Panc1 (cell line): ENCODE results near the gene PTPRZ1. TPM values are rescaled to one million over a fixed set of nuclear protein-coding genes. Genes with fewer than 3 reads are reported as not detected.

Experiments
- ATAC-seq: fragments of 200-7000 bp; cut with Tn5 transposase; 2 replicates; pipeline ENCODE4 v1.9.1; 2020; ENCODE audit warnings: mild to moderate bottlenecking, moderate library complexity
- BruUV-seq: library from RNA; stranded (reverse); fragments of 400-500 nt; replicated peaks from 2 replicates; lab custom pipeline; 2021; lab: Mats Ljungman, UMichigan
- CTCF ChIA-PET: fragments of 300-600 bp; sonication (Branson Sonifier 250); formaldehyde crosslinking; loops from one replicate; lab custom pipeline; 2022; ENCODE audit warnings: antibody characterized with exemption; lab: Charles Lee
- POLR2A ChIA-PET: fragments of 300-600 bp; sonication (Branson Sonifier 250); formaldehyde crosslinking; loops from one replicate; lab custom pipeline; 2022; ENCODE audit warnings: antibody characterized with exemption; lab: Charles Lee
- DNase-seq: peaks from one replicate; pipeline ENCODE4 v3.0.0-alpha.2; 2010; ENCODE audit warnings: low read depth, low spot score
- H3K27ac ChIP-seq: 2 replicates; pipeline ENCODE4 v1.5.1; 2011; ENCODE audit warnings: mild to moderate bottlenecking, low read length, inconsistent platforms
- H3K27me3 ChIP-seq: fragments of 200-500 bp; sonication (Bioruptor generic); 2 replicates; pipeline ENCODE4 v1.6.0; 2014; ENCODE audit warnings: low read length, inconsistent platforms; ENCODE audit not compliant: control insufficient read depth, insufficient read depth
- H3K36me3 ChIP-seq: fragments of 200-500 bp; sonication (Bioruptor generic); 2 replicates; pipeline ENCODE4 v1.5.1; 2014; ENCODE audit warnings: inconsistent platforms, mild to moderate bottlenecking, low read length, moderate library complexity; ENCODE audit not compliant: control insufficient read depth, insufficient read depth
- H3K4me1 ChIP-seq: 2 replicates; pipeline ENCODE4 v1.5.1; 2011; ENCODE audit warnings: inconsistent platforms, mild to moderate bottlenecking, low read length, moderate library complexity; ENCODE audit not compliant: control insufficient read depth, insufficient read depth
- H3K4me3 ChIP-seq, 2 experiments: 2 replicates each; pipeline ENCODE4 v1.5.1; 2011 to 2012; ENCODE audit warnings: low read depth in 2 of 2, low read length in 2 of 2, mild to moderate bottlenecking in 2 of 2, inconsistent platforms in 1 of 2, moderate library complexity in 1 of 2
- H3K9me3 ChIP-seq: fragments of 200-500 bp; sonication (Bioruptor generic); 2 replicates; pipeline ENCODE4 v1.5.1; 2014; ENCODE audit warnings: low read depth, mild to moderate bottlenecking, inconsistent platforms, low read length, moderate library complexity; ENCODE audit not compliant: control insufficient read depth, insufficient read depth
- POLR2AphosphoS5 ChIP-seq: IDR thresholded peaks from 2 replicates; pipeline ENCODE4 v1.6.1; 2012; ENCODE audit warnings: mild to moderate bottlenecking, low read depth, low read length, moderate library complexity
- SIN3A ChIP-seq: IDR thresholded peaks from 2 replicates; pipeline ENCODE4 v1.6.1; 2012; ENCODE audit warnings: low read depth, mild to moderate bottlenecking, low read length, moderate library complexity, borderline replicate concordance; ENCODE audit not compliant: insufficient read depth
- TCF7L2 ChIP-seq: IDR thresholded peaks from 2 replicates; pipeline ENCODE4 v1.6.1; 2011; ENCODE audit warnings: mild to moderate bottlenecking, low read depth, low read length, inconsistent platforms
- in situ Hi-C: cut with HindIII; loops from 2 replicates; pipeline ENCODE4 v1.10.0; 2016; ENCODE audit warnings: low sequenced_read_pairs, low pct_unique_long_range_greater_than_20kb
- intact Hi-C: fragments of 100-400 bp; cut with micrococcal nuclease; formaldehyde crosslinking; loops from one replicate; pipeline ENCODE4 v1.10.0; 2022; ENCODE audit not compliant: unreplicated experiment
- total RNA-seq: library from RNA; stranded (reverse); gene quantifications from one replicate; pipeline ENCODE4 v1.2.1, GENCODE V29; 2021; ENCODE audit not compliant: unreplicated experiment
- TF ChIP-seq, protein P1 (sequence below), 2 experiments: IDR thresholded peaks; 2 replicates each; pipeline ENCODE4 v1.6.1; 2011 to 2012; ENCODE audit warnings: low read depth in 2 of 2, control low read depth in 1 of 2, low read length in 1 of 2, mild to moderate bottlenecking in 1 of 2, moderate library complexity in 1 of 2; ENCODE audit not compliant: insufficient read depth in 1 of 2
- TF ChIP-seq, protein P2 (sequence below): fragments of 450-650 bp; IDR thresholded peaks from 2 replicates; pipeline ENCODE4 v1.5.1; 2017; ENCODE audit warnings: mild to moderate bottlenecking

Gene PTPRZ1
- total RNA-seq, 1 experiment from 2014 or later, result 0.05 TPM

DNA sequence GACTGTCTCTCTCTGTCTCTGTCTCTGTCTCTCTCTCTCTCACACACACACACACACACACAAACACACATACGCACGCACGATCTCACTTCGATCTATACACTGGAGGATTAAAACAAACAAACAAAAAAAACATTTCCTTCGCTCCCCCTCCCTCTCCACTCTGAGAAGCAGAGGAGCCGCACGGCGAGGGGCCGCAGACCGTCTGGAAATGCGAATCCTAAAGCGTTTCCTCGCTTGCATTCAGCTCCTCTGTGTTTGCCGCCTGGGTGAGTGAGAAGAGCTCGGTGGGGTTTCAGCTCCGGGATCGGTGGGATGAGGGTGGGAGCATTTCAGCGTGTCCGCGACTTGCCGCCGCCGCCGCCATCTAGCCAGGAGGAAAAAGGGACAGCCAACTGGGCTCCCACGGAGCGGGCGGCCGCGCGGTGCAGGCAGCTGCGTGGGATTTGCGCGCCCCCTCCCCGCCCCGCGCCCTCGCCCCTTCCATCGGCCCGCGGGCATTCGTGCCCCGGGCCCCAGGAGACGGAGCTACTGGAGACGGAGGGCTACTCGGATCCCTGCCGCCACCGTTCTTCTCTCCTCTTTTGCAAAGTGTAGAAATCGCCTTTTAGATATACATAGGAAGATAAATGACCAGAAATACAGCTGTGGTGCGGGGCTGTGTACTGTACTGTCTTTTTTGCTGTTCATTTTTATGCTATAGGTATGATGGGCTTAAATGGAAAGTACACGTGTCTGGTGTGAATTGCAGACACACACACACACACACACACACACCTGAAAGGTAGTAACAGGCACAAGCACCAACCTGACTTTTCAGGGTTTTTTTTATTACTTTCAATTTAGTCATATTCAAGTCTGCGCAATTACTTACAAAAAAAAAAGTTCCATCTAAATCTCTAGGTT, 581 bp downstream of the PTPRZ1 start:
- no peaks in the 10 kb centered on the region for H3K4me1 ChIP-seq
- no peak overlapping the region for H3K27ac ChIP-seq
- H3K4me3 ChIP-seq, result peak overlapping the region; percentile 36 to 65
- ATAC-seq (peak; percentile 72), DNase-seq (no peak)
- in situ Hi-C loops (no loop called here), intact Hi-C loops (no loop called here)
- peaks cover 45% of the 10 kb centered on the region for H3K27me3 ChIP-seq
- POLR2A ChIA-PET, result no interaction called here
- no peaks in the 10 kb centered on the region for H3K9me3 ChIP-seq
- no peak for TF ChIP-seq POLR2AphosphoS5
- CTCF ChIA-PET, result no interaction called here
- no TSS peak for BruUV-seq
- H3K36me3 ChIP-seq, result no peaks in the 10 kb centered on the region; the same call in 1 of the 2 replicates

- no peaks in the 10 kb centered on the region for H3K9me3 ChIP-seq
- TF ChIP-seq SIN3A (no peak), TCF7L2 (no peak), POLR2AphosphoS5 (no peak)
- TF ChIP-seq, protein P1, sequence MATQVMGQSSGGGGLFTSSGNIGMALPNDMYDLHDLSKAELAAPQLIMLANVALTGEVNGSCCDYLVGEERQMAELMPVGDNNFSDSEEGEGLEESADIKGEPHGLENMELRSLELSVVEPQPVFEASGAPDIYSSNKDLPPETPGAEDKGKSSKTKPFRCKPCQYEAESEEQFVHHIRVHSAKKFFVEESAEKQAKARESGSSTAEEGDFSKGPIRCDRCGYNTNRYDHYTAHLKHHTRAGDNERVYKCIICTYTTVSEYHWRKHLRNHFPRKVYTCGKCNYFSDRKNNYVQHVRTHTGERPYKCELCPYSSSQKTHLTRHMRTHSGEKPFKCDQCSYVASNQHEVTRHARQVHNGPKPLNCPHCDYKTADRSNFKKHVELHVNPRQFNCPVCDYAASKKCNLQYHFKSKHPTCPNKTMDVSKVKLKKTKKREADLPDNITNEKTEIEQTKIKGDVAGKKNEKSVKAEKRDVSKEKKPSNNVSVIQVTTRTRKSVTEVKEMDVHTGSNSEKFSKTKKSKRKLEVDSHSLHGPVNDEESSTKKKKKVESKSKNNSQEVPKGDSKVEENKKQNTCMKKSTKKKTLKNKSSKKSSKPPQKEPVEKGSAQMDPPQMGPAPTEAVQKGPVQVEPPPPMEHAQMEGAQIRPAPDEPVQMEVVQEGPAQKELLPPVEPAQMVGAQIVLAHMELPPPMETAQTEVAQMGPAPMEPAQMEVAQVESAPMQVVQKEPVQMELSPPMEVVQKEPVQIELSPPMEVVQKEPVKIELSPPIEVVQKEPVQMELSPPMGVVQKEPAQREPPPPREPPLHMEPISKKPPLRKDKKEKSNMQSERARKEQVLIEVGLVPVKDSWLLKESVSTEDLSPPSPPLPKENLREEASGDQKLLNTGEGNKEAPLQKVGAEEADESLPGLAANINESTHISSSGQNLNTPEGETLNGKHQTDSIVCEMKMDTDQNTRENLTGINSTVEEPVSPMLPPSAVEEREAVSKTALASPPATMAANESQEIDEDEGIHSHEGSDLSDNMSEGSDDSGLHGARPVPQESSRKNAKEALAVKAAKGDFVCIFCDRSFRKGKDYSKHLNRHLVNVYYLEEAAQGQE (IDR thresholded peaks at IDR 0.05; ENCODE audit: insufficient read depth in 1 of 2, low read depth in 2 of 2, low read length in 1 of 2), result no peak
- TF ChIP-seq, protein P2, sequence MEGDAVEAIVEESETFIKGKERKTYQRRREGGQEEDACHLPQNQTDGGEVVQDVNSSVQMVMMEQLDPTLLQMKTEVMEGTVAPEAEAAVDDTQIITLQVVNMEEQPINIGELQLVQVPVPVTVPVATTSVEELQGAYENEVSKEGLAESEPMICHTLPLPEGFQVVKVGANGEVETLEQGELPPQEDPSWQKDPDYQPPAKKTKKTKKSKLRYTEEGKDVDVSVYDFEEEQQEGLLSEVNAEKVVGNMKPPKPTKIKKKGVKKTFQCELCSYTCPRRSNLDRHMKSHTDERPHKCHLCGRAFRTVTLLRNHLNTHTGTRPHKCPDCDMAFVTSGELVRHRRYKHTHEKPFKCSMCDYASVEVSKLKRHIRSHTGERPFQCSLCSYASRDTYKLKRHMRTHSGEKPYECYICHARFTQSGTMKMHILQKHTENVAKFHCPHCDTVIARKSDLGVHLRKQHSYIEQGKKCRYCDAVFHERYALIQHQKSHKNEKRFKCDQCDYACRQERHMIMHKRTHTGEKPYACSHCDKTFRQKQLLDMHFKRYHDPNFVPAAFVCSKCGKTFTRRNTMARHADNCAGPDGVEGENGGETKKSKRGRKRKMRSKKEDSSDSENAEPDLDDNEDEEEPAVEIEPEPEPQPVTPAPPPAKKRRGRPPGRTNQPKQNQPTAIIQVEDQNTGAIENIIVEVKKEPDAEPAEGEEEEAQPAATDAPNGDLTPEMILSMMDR, result no peak; the same call in 1 of the 2 replicates
- H3K4me1 ChIP-seq, result no peaks in the 10 kb centered on the region
- H3K27ac ChIP-seq, result no peak overlapping the region
- POLR2A ChIA-PET, result no interaction called here
- ATAC-seq (no peak), DNase-seq (no peak)
- in situ Hi-C loops (no loop called here), intact Hi-C loops (no loop called here)
- no peak overlapping the region for H3K4me3 ChIP-seq
- H3K36me3 ChIP-seq, result no peaks in the 10 kb centered on the region; the same call in 1 of the 2 replicates
- BruUV-seq, result no TSS peak
- peaks cover 45% of the 10 kb centered on the region for H3K27me3 ChIP-seq
- CTCF ChIA-PET, result no interaction called here
Observed at GRCh38 chr7:121874298-121874697, 1.3 kb downstream of the PTPRZ1 start.

GRCh38 chr7:121875203-121875602, 2.2 kb downstream of the PTPRZ1 start:
- CTCF ChIA-PET, result no interaction called here
- intact Hi-C loops (no loop called here), in situ Hi-C loops (no loop called here)
- H3K27ac ChIP-seq, result no peak overlapping the region
- peaks cover 45% of the 10 kb centered on the region for H3K27me3 ChIP-seq
- H3K36me3 ChIP-seq, result no peaks in the 10 kb centered on the region; the same call in 1 of the 2 replicates
- TF ChIP-seq, protein P2, result no peak
- TF ChIP-seq TCF7L2 (no peak), POLR2AphosphoS5 (no peak), SIN3A (no peak)
- TF ChIP-seq, protein P1 (IDR thresholded peaks at IDR 0.05; ENCODE audit: insufficient read depth in 1 of 2, low read depth in 2 of 2, low read length in 1 of 2), result no peak
- no peak for ATAC-seq
- POLR2A ChIA-PET, result no interaction called here
- DNase-seq, result no peak
- H3K4me3 ChIP-seq, result no peak overlapping the region
- no TSS peak for BruUV-seq
- H3K4me1 ChIP-seq, result no peaks in the 10 kb centered on the region
- no peaks in the 10 kb centered on the region for H3K9me3 ChIP-seq
